ENCODE results near the gene STARD13.

The STARD13 gene

GRCh38 chr13:33089311-33089710 is 196.2 kb downstream of the STARD13 start:
- Histone ChIP-seq H3K4me3 (ENCODE audit: low read length) (no peak overlapping the region), H2AFZ (ENCODE audit: low read length) (no peak overlapping the region), H3K4me1 (ENCODE audit: low read length) (no peaks in the 10 kb centered on the region), H3F3A (ENCODE audit: insufficient read depth, low read length) (no peaks in the 10 kb centered on the region), H3K27me3 (replicated peaks; ENCODE audit: insufficient read depth, low read length) (no peaks in the 10 kb centered on the region), H3K4me2 (ENCODE audit: low read depth, low read length) (no peak overlapping the region), H3K79me2 (ENCODE audit: low read length) (no peaks in the 10 kb centered on the region), H3K9me2 (replicated peaks; ENCODE audit: insufficient read depth, low read length) (no peaks in the 10 kb centered on the region), H3K9ac (ENCODE audit: low read length) (no peak overlapping the region), H3K9me3 (replicated peaks; ENCODE audit: insufficient read depth, low read length) (no peaks in the 10 kb centered on the region), H3K36me3 (replicated peaks; ENCODE audit: insufficient read depth, low read length) (no peaks in the 10 kb centered on the region), H4K20me1 (ENCODE audit: insufficient read depth, low read length) (no peaks in the 10 kb centered on the region), H3K27ac (ENCODE audit: low read length) (no peak overlapping the region)
- no peak for DNase-seq
- TF ChIP-seq EZH2 (optimal IDR thresholded peaks at IDR 0.05; ENCODE audit: low read depth, low read length) (no peak), CTCF (IDR thresholded peaks at IDR 0.05; ENCODE audit: low read length) (no peak), EZH2phosphoT487 (IDR thresholded peaks at IDR 0.05; ENCODE audit: low read length) (no peak)

- H3K36me3 ChIP-seq (replicated peaks; ENCODE audit: insufficient read depth, low read length) = no peaks in the 10 kb centered on the region
- no peaks in the 10 kb centered on the region for H3K79me2 ChIP-seq (ENCODE audit: low read length)
- no peak overlapping the region for H3K4me3 ChIP-seq (ENCODE audit: low read length)
- H4K20me1 ChIP-seq (ENCODE audit: insufficient read depth, low read length) = no peaks in the 10 kb centered on the region
- H2AFZ ChIP-seq (ENCODE audit: low read length) = no peak overlapping the region
- H3F3A ChIP-seq (ENCODE audit: insufficient read depth, low read length) = no peaks in the 10 kb centered on the region
- no peaks in the 10 kb centered on the region for H3K9me2 ChIP-seq (replicated peaks; ENCODE audit: insufficient read depth, low read length)
- no peak overlapping the region for H3K4me2 ChIP-seq (ENCODE audit: low read depth, low read length)
- H3K4me1 ChIP-seq (ENCODE audit: low read length) = no peaks in the 10 kb centered on the region
- H3K9ac ChIP-seq (ENCODE audit: low read length) = no peak overlapping the region
- H3K27me3 ChIP-seq (replicated peaks; ENCODE audit: insufficient read depth, low read length) = no peaks in the 10 kb centered on the region
- DNase-seq = no peak
- H3K9me3 ChIP-seq (replicated peaks; ENCODE audit: insufficient read depth, low read length) = no peaks in the 10 kb centered on the region
- no peak overlapping the region for H3K27ac ChIP-seq (ENCODE audit: low read length)
- TF ChIP-seq EZH2 (optimal IDR thresholded peaks at IDR 0.05; ENCODE audit: low read depth, low read length) (no peak), EZH2phosphoT487 (IDR thresholded peaks at IDR 0.05; ENCODE audit: low read length) (no peak), CTCF (IDR thresholded peaks at IDR 0.05; ENCODE audit: low read length) (no peak)
These were observed 197.8 kb downstream of the STARD13 start for GRCh38 chr13:33087790-33088189.

- no peaks in the 10 kb centered on the region for H3K9me3 ChIP-seq (replicated peaks; ENCODE audit: insufficient read depth, low read length)
These were observed 198.5 kb downstream of the STARD13 start for GRCh38 chr13:33087091-33087490.

More at GRCh38 chr13:33087091-33087490, 198.5 kb downstream of the STARD13 start:
- no peak overlapping the region for H3K9ac ChIP-seq (ENCODE audit: low read length)
- DNase-seq = no peak
- TF ChIP-seq EZH2 (optimal IDR thresholded peaks at IDR 0.05; ENCODE audit: low read depth, low read length) (no peak), CTCF (IDR thresholded peaks at IDR 0.05; ENCODE audit: low read length) (no peak), EZH2phosphoT487 (IDR thresholded peaks at IDR 0.05; ENCODE audit: low read length) (no peak)
- H4K20me1 ChIP-seq (ENCODE audit: insufficient read depth, low read length) = no peaks in the 10 kb centered on the region
- no peaks in the 10 kb centered on the region for H3K36me3 ChIP-seq (replicated peaks; ENCODE audit: insufficient read depth, low read length)
- H3K9me2 ChIP-seq (replicated peaks; ENCODE audit: insufficient read depth, low read length) = no peaks in the 10 kb centered on the region
- no peak overlapping the region for H3K4me3 ChIP-seq (ENCODE audit: low read length)
- no peak overlapping the region for H3K4me2 ChIP-seq (ENCODE audit: low read depth, low read length)
- no peak overlapping the region for H2AFZ ChIP-seq (ENCODE audit: low read length)
- H3K4me1 ChIP-seq (ENCODE audit: low read length) = no peaks in the 10 kb centered on the region
- H3K27me3 ChIP-seq (replicated peaks; ENCODE audit: insufficient read depth, low read length) = no peaks in the 10 kb centered on the region
- H3K27ac ChIP-seq (ENCODE audit: low read length) = no peak overlapping the region
- H3F3A ChIP-seq (ENCODE audit: insufficient read depth, low read length) = no peaks in the 10 kb centered on the region
- no peaks in the 10 kb centered on the region for H3K79me2 ChIP-seq (ENCODE audit: low read length)

Data from MM.1S (cell line).